ENCODE data around the gene ZNF70.

ZNF70 gene

DNA sequence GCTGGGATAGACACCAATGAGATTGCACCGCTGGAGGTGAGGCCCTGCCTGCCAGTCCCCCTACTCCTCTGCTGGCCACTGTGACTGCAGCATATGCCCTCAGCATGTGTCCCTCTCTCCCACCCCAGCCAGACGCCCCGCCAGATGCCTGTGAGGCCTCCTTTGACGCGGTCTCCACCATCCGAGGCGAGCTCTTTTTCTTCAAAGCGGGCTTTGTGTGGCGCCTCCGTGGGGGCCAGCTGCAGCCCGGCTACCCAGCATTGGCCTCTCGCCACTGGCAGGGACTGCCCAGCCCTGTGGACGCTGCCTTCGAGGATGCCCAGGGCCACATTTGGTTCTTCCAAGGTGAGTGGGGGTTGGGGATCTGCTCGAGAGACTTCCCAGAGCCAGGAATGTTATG, 30.2 kb upstream of the ZNF70 start:
- no peak for DNase-seq (ENCODE audit: low read depth, low spot score)
- H3K4me3 ChIP-seq (ENCODE audit: low read depth, low read length) = no peak overlapping the region
- POLR2A ChIA-PET = interaction anchor here (1.0 kb wide), 1 partner anchor 9 kb away, joined by 3 read pairs; the partner anchor contains the start of gene MMP11
- CTCF ChIA-PET = interaction anchor here (1.0 to 2.5 kb wide), 4 partner anchors 10 to 68 kb away, joined by 4 to 11 read pairs (median 8); no protein-coding TSS in a partner anchor
- no peak for TF ChIP-seq CTCF (IDR thresholded peaks at IDR 0.05; ENCODE audit: insufficient read depth, low read length, missing control alignments)

DNA sequence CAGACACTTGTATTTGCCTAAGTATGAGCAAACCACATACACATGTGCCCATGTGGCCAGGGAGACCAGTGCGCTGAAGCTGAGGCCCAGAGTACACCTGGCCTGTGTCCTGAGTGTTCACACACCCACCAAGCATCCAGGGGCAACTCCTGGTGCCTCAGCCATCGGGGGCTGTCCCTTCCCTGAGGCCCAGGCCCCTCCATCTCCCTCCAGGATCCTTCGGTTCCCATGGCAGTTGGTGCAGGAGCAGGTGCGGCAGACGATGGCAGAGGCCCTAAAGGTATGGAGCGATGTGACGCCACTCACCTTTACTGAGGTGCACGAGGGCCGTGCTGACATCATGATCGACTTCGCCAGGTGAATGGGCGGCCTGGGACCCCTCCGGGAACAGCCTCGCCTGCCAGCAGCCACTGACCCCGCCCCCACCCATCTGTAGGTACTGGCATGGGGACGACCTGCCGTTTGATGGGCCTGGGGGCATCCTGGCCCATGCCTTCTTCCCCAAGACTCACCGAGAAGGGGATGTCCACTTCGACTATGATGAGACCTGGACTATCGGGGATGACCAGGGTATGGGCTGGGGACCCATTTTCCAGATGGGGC, 29.3 kb upstream of the ZNF70 start:
- DNase-seq (ENCODE audit: low read depth, low spot score) = no peak
- POLR2A ChIA-PET = no interaction called here
- CTCF ChIA-PET = interaction anchor here (1.0 to 2.5 kb wide), 3 partner anchors 9 to 70 kb away, joined by 4 to 11 read pairs (median 5); no protein-coding TSS in a partner anchor
- no peak for TF ChIP-seq CTCF (IDR thresholded peaks at IDR 0.05; ENCODE audit: insufficient read depth, low read length, missing control alignments)
- H3K4me3 ChIP-seq (ENCODE audit: low read depth, low read length) = no peak overlapping the region

DNA sequence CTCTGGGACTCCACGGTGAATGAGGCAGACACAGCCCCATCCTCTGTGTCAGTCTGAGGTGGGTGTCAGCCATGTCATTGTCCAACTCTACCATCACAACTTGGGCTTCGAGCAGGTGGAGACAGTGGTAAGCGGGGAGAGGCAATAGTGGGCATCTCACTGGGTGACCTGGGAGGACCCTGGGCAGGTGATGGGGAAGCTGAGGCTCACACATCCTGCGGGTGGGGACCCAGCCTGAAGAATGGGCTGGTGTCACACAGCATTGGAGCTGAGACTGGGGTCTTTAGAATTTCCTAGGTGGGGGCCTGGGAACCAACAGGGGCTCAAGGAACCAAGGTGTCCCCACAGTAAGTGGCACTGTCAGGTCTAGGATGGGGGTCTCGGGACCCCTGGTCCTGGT, 28.8 kb upstream of the ZNF70 start:
- no peak for DNase-seq (ENCODE audit: low read depth, low spot score)
- POLR2A ChIA-PET = no interaction called here

GRCh38 chr22:23779083-23779482, 28.2 kb upstream of the ZNF70 start:
- H3K4me3 ChIP-seq (ENCODE audit: low read depth, low read length) = no peak overlapping the region
- POLR2A ChIA-PET = no interaction called here
- no peak for TF ChIP-seq CTCF (IDR thresholded peaks at IDR 0.05; ENCODE audit: insufficient read depth, low read length, missing control alignments)
- DNase-seq (ENCODE audit: low read depth, low spot score) = no peak
- CTCF ChIA-PET = interaction anchor here (1.6 to 2.5 kb wide), 2 partner anchors 12 to 71 kb away, joined by 5 to 11 read pairs; partner anchors contain the start of gene CHCHD10

More for the DNA sequence above, 28.8 kb upstream of the ZNF70 start:
- no peak for TF ChIP-seq CTCF (IDR thresholded peaks at IDR 0.05; ENCODE audit: insufficient read depth, low read length, missing control alignments)
- CTCF ChIA-PET = interaction anchor here (1.6 kb wide), 1 partner anchor 70 kb away, joined by 5 read pairs; no protein-coding TSS in a partner anchor
- H3K4me3 ChIP-seq (ENCODE audit: low read depth, low read length) = no peak overlapping the region

- CTCF ChIA-PET = interaction anchor here (1.2 to 17.1 kb wide), 5 partner anchors 10 to 79 kb away, joined by 3 to 387 read pairs (median 5); partner anchors contain the start of genes CHCHD10 and SLC2A11
- no peak overlapping the region for H3K4me3 ChIP-seq (ENCODE audit: low read depth, low read length)
- POLR2A ChIA-PET = no interaction called here
- TF ChIP-seq CTCF (IDR thresholded peaks at IDR 0.05; ENCODE audit: insufficient read depth, low read length, missing control alignments) = no peak
- DNase-seq (ENCODE audit: low read depth, low spot score) = no peak
These were observed 27.6 kb upstream of the ZNF70 start for GRCh38 chr22:23778577-23778900.

- DNase-seq (ENCODE audit: low read depth, low spot score) = no peak
- H3K4me3 ChIP-seq (ENCODE audit: low read depth, low read length) = no peak overlapping the region
- no peak for TF ChIP-seq CTCF (IDR thresholded peaks at IDR 0.05; ENCODE audit: insufficient read depth, low read length, missing control alignments)
- POLR2A ChIA-PET = interaction anchor here (0.7 kb wide), 1 partner anchor 116 kb away, joined by 3 read pairs; the partner anchor contains the start of gene MIF
- CTCF ChIA-PET = interaction anchor here (1.2 to 17.1 kb wide), 4 partner anchors 9 to 80 kb away, joined by 3 to 387 read pairs (median 8); partner anchors contain the start of genes CHCHD10 and SLC2A11
These were observed 27.1 kb upstream of the ZNF70 start for GRCh38 chr22:23777776-23778576.

All from AG04449 (cell line).